GM12892 (cell line): ENCODE data around the gene DEAF1.

Source experiments
- POLR2A ChIP-seq: IDR thresholded peaks from 2 replicates; pipeline ENCODE4 v1.6.1; 2011; ENCODE audit warnings: low read depth, low read length, control low read depth
- POLR2AphosphoS5 ChIP-seq: IDR thresholded peaks from 2 replicates; pipeline ENCODE4 v1.6.1; 2011; ENCODE audit warnings: low read depth, low read length, control low read depth

- no peak for TF ChIP-seq POLR2A
- no peak for TF ChIP-seq POLR2AphosphoS5
These were observed 13.5 kb upstream of the DEAF1 start for GRCh38 chr11:708511-708910.
